ENCODE measurements around the gene PTMS. TPM values are rescaled to one million over a fixed set of nuclear protein-coding genes. Genes with fewer than 3 reads are reported as not detected.

PTMS gene
- total and polyA plus RNA-seq, 2 of the 13 experiments (the other 11 are each of a cell fraction or from before 2014, with no cell fraction given), result 40.5 to 82.4 TPM

DNA sequence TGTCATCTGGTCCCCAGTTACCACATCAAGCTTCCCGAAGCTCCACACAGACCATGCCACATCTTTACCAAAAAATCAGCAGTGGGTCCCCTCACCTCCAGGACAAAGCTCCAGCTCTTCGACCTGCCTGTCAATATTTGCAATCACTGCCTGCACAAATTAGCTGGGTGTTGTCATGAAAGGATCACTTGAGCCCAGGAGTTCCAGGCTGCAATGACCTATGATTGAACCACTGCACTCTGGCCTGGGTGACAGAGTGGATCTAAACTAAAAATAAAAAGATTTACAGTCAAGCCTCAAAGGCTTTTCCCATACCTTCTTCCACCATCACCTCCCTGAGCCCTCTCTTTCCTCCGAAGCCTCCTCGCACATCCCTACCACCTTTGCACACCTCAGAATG is 30.4 kb downstream of the PTMS start (continued):
- TF ChIP-seq, protein P1, sequence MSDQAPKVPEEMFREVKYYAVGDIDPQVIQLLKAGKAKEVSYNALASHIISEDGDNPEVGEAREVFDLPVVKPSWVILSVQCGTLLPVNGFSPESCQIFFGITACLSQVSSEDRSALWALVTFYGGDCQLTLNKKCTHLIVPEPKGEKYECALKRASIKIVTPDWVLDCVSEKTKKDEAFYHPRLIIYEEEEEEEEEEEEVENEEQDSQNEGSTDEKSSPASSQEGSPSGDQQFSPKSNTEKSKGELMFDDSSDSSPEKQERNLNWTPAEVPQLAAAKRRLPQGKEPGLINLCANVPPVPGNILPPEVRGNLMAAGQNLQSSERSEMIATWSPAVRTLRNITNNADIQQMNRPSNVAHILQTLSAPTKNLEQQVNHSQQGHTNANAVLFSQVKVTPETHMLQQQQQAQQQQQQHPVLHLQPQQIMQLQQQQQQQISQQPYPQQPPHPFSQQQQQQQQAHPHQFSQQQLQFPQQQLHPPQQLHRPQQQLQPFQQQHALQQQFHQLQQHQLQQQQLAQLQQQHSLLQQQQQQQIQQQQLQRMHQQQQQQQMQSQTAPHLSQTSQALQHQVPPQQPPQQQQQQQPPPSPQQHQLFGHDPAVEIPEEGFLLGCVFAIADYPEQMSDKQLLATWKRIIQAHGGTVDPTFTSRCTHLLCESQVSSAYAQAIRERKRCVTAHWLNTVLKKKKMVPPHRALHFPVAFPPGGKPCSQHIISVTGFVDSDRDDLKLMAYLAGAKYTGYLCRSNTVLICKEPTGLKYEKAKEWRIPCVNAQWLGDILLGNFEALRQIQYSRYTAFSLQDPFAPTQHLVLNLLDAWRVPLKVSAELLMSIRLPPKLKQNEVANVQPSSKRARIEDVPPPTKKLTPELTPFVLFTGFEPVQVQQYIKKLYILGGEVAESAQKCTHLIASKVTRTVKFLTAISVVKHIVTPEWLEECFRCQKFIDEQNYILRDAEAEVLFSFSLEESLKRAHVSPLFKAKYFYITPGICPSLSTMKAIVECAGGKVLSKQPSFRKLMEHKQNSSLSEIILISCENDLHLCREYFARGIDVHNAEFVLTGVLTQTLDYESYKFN (CRISPR knock-in tag; conservative IDR thresholded peaks at IDR 0.05), result peak; percentile 54
- TF ChIP-seq AFF4 (CRISPR knock-in tag; IDR thresholded peaks at IDR 0.05) (no peak), NFRKB (IDR thresholded peaks at IDR 0.05) (no peak), HNF4G (IDR thresholded peaks at IDR 0.05; ENCODE audit: borderline replicate concordance, low read depth, low read length) (0 out of 2 replicates have a peak, but pooled peaks have one; percentile 4), HNF4G (CRISPR knock-in tag; IDR thresholded peaks at IDR 0.05; ENCODE audit: borderline replicate concordance, low read depth) (no peak), PATZ1 (CRISPR knock-in tag; IDR thresholded peaks at IDR 0.05) (no peak), NR0B2 (CRISPR knock-in tag; IDR thresholded peaks at IDR 0.05) (no peak), NR2F6 (IDR thresholded peaks at IDR 0.05) (no peak), NR2F6 (CRISPR knock-in tag; IDR thresholded peaks at IDR 0.05) (peak; percentile 39; the same call in 1 of the 2 replicates), ZFP1 (CRISPR knock-in tag; IDR thresholded peaks at IDR 0.05) (no peak), ZFP36L2 (CRISPR knock-in tag; IDR thresholded peaks at IDR 0.05) (no peak), TOE1 (CRISPR knock-in tag; IDR thresholded peaks at IDR 0.05) (no peak), ZNF143 (CRISPR knock-in tag; IDR thresholded peaks at IDR 0.05) (no peak), EP300 (IDR thresholded peaks at IDR 0.05; ENCODE audit: low read depth in 2 of 2, low read length in 2 of 2) (peak in 1 of 2 experiments; percentile 11; a peak in 1 of 4 replicates), EP300 (CRISPR knock-in tag; IDR thresholded peaks at IDR 0.05; ENCODE audit: borderline replicate concordance) (no peak), ZNF672 (CRISPR knock-in tag; IDR thresholded peaks at IDR 0.05) (no peak), FOXC1 (CRISPR knock-in tag; IDR thresholded peaks at IDR 0.05; ENCODE audit: borderline replicate concordance) (no peak), MIER3 (CRISPR knock-in tag; IDR thresholded peaks at IDR 0.05; ENCODE audit: borderline replicate concordance) (no peak), IKZF4 (CRISPR knock-in tag; IDR thresholded peaks at IDR 0.05; ENCODE audit: borderline replicate concordance, low read depth, not compliant biosample characterization) (no peak), CEBPG (CRISPR knock-in tag; IDR thresholded peaks at IDR 0.05) (0 out of 2 replicates have a peak, but pooled peaks have one; percentile 7), GMEB1 (CRISPR knock-in tag; IDR thresholded peaks at IDR 0.05; ENCODE audit: borderline replicate concordance) (no peak)

Measured in HepG2 (cell line).